ENCODE data around the gene HPS1.

DNA sequence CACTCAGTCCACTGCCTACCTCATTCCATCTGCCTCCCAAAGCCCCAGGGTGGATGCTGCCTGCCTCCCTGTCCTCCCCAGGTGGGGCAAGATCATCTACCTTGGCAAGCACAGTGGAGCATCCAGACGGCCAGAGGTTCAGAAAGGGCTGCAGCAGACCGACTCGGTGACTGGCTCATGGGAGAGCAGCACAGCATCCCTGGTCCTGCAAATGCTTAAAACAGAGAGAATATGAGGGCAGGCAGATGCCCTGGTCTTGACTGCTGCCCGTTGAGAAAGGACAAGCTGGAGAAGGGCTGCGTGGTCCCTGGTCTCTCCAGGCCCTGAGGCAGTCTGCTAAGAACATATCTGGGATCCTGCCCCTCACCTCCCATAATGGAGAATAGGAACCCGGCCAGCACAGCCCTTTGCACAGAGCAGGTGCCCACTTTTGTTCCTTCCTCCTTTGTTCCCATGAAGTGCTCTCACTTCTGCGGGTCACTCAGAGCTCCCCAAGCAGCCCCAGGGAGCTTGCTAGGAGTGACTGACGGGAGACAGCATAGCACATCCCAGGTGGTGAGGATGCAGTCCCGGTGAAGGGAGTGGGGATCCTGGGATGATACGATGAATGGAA lies 1.4 kb downstream of the HPS1 start:
- TF ChIP-seq POLR2AphosphoS5 (IDR thresholded peaks at IDR 0.05; ENCODE audit: insufficient read depth in 1 of 2, low read depth in 1 of 2): no peak
- TF ChIP-seq, protein P1, sequence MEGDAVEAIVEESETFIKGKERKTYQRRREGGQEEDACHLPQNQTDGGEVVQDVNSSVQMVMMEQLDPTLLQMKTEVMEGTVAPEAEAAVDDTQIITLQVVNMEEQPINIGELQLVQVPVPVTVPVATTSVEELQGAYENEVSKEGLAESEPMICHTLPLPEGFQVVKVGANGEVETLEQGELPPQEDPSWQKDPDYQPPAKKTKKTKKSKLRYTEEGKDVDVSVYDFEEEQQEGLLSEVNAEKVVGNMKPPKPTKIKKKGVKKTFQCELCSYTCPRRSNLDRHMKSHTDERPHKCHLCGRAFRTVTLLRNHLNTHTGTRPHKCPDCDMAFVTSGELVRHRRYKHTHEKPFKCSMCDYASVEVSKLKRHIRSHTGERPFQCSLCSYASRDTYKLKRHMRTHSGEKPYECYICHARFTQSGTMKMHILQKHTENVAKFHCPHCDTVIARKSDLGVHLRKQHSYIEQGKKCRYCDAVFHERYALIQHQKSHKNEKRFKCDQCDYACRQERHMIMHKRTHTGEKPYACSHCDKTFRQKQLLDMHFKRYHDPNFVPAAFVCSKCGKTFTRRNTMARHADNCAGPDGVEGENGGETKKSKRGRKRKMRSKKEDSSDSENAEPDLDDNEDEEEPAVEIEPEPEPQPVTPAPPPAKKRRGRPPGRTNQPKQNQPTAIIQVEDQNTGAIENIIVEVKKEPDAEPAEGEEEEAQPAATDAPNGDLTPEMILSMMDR (IDR thresholded peaks at IDR 0.05): no peak
